B cell (primary cell): Measurements from ENCODE around the gene TMPRSS11E.
"Not testable (repeated sequence)": the region's sequence is repeated elsewhere in the genome, so short reads cannot be mapped to it uniquely, and the experiment has no call there.

ENCODE experiments used
- EZH2 ChIP-seq: IDR thresholded peaks from 2 replicates; pipeline ENCODE4 v1.6.1; 2012; ENCODE audit warnings: borderline replicate concordance, low read depth, mild to moderate bottlenecking, moderate library complexity, low read length; ENCODE audit not compliant: insufficient read depth, poor library complexity, severe bottlenecking
- TF ChIP-seq, protein P1 (sequence below): fragments of 200-600 bp; IDR thresholded peaks from one replicate; pipeline ENCODE4 v1.8.0; 2022; ENCODE audit warnings: antibody characterized with exemption, mild to moderate bottlenecking

DNA sequence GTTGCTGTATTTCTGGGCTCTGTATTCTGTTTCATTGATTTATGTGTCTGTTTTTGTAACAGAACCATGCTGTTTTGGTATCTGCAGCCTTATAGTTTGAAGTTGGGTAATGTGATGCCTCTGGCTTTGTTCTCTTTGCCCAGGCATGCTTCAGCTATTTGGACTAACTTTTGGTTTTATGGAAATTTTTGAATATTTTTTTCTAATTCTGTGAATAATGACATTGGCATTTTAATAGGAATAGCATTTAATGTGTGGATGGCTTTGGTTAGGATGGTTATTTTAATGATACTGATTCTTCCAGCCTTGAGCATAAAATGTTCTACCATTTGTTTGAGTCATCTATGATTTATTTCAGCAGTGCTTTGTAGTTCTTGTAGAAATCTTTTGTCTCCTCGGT lies 75.0 kb downstream of the TMPRSS11E start:
- TF ChIP-seq, protein P1, sequence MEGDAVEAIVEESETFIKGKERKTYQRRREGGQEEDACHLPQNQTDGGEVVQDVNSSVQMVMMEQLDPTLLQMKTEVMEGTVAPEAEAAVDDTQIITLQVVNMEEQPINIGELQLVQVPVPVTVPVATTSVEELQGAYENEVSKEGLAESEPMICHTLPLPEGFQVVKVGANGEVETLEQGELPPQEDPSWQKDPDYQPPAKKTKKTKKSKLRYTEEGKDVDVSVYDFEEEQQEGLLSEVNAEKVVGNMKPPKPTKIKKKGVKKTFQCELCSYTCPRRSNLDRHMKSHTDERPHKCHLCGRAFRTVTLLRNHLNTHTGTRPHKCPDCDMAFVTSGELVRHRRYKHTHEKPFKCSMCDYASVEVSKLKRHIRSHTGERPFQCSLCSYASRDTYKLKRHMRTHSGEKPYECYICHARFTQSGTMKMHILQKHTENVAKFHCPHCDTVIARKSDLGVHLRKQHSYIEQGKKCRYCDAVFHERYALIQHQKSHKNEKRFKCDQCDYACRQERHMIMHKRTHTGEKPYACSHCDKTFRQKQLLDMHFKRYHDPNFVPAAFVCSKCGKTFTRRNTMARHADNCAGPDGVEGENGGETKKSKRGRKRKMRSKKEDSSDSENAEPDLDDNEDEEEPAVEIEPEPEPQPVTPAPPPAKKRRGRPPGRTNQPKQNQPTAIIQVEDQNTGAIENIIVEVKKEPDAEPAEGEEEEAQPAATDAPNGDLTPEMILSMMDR, result not testable (repeated sequence)
- TF ChIP-seq EZH2, result not testable (repeated sequence)
